ENCODE measurements around the gene PRDM7. TPM values are rescaled to one million over a fixed set of nuclear protein-coding genes. Genes with fewer than 3 reads are reported as not detected.

Gene PRDM7
- polyA plus RNA-seq, 1 donor from 2014 or later, result not detected

DNA sequence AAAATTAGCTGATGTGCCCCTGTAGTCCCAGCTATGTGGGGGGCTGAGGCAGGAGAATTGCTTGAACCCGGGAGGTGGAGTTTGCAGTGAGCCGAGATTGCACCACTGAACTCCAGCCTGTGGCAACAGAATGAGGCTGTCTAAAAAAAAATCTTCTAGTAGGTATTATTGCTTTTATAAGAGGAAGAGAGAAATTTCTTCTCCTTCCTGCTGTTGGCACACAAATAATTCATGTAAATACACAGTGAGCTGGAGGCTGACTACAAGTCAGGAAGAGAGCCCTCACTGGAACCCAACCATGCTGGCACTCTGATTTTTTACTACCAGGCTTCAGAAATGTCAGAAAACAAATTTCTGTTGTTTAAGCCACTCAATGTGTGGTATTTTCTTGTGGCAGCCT, 6.7 kb downstream of the PRDM7 start:
- Histone ChIP-seq H3K79me2 (replicated peaks; ENCODE audit: insufficient read depth, low read length) (no peaks in the 10 kb centered on the region), H3K4me3 (ENCODE audit: low read length) (no peak overlapping the region), H3K9ac (ENCODE audit: low read length) (no peak overlapping the region), H3K27me3 (ENCODE audit: insufficient read depth, low read depth, low read length) (no peaks in the 10 kb centered on the region), H3F3A (ENCODE audit: insufficient read depth, low read length, poor library complexity, severe bottlenecking) (no peaks in the 10 kb centered on the region), H4K20me1 (ENCODE audit: insufficient read depth) (no peaks in the 10 kb centered on the region), H3K27ac (ENCODE audit: low read length) (no peak overlapping the region), H2AFZ (ENCODE audit: low read depth, low read length) (no peak overlapping the region), H3K9me3 (ENCODE audit: low read length) (peaks cover 4% of the 10 kb centered on the region), H3K4me2 (ENCODE audit: low read length) (no peak overlapping the region), H3K9me2 (ENCODE audit: insufficient read depth, low read length) (no peaks in the 10 kb centered on the region), H3K36me3 (ENCODE audit: insufficient read depth, low read length) (no peaks in the 10 kb centered on the region)
- TF ChIP-seq RAD21 (conservative IDR thresholded peaks at IDR 0.05) (no peak), EP300 (conservative IDR thresholded peaks at IDR 0.05; ENCODE audit: poor library complexity, severe bottlenecking) (no peak), TAF1 (IDR thresholded peaks at IDR 0.05; ENCODE audit: low read depth) (no peak), POLR2AphosphoS5 (IDR thresholded peaks at IDR 0.05) (no peak), MXI1 (conservative IDR thresholded peaks at IDR 0.05; ENCODE audit: poor library complexity, severe bottlenecking) (no peak), SMC3 (conservative IDR thresholded peaks at IDR 0.05; ENCODE audit: poor library complexity) (no peak), EZH2 (IDR thresholded peaks at IDR 0.05; ENCODE audit: borderline replicate concordance, insufficient read depth, low read length, poor library complexity, severe bottlenecking) (no peak)
- TF ChIP-seq, protein P1, sequence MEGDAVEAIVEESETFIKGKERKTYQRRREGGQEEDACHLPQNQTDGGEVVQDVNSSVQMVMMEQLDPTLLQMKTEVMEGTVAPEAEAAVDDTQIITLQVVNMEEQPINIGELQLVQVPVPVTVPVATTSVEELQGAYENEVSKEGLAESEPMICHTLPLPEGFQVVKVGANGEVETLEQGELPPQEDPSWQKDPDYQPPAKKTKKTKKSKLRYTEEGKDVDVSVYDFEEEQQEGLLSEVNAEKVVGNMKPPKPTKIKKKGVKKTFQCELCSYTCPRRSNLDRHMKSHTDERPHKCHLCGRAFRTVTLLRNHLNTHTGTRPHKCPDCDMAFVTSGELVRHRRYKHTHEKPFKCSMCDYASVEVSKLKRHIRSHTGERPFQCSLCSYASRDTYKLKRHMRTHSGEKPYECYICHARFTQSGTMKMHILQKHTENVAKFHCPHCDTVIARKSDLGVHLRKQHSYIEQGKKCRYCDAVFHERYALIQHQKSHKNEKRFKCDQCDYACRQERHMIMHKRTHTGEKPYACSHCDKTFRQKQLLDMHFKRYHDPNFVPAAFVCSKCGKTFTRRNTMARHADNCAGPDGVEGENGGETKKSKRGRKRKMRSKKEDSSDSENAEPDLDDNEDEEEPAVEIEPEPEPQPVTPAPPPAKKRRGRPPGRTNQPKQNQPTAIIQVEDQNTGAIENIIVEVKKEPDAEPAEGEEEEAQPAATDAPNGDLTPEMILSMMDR (IDR thresholded peaks at IDR 0.05; ENCODE audit: poor library complexity, severe bottlenecking), result no peak
- TF ChIP-seq, protein P2, sequence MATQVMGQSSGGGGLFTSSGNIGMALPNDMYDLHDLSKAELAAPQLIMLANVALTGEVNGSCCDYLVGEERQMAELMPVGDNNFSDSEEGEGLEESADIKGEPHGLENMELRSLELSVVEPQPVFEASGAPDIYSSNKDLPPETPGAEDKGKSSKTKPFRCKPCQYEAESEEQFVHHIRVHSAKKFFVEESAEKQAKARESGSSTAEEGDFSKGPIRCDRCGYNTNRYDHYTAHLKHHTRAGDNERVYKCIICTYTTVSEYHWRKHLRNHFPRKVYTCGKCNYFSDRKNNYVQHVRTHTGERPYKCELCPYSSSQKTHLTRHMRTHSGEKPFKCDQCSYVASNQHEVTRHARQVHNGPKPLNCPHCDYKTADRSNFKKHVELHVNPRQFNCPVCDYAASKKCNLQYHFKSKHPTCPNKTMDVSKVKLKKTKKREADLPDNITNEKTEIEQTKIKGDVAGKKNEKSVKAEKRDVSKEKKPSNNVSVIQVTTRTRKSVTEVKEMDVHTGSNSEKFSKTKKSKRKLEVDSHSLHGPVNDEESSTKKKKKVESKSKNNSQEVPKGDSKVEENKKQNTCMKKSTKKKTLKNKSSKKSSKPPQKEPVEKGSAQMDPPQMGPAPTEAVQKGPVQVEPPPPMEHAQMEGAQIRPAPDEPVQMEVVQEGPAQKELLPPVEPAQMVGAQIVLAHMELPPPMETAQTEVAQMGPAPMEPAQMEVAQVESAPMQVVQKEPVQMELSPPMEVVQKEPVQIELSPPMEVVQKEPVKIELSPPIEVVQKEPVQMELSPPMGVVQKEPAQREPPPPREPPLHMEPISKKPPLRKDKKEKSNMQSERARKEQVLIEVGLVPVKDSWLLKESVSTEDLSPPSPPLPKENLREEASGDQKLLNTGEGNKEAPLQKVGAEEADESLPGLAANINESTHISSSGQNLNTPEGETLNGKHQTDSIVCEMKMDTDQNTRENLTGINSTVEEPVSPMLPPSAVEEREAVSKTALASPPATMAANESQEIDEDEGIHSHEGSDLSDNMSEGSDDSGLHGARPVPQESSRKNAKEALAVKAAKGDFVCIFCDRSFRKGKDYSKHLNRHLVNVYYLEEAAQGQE (IDR thresholded peaks at IDR 0.05; ENCODE audit: borderline replicate concordance), result no peak

DNA sequence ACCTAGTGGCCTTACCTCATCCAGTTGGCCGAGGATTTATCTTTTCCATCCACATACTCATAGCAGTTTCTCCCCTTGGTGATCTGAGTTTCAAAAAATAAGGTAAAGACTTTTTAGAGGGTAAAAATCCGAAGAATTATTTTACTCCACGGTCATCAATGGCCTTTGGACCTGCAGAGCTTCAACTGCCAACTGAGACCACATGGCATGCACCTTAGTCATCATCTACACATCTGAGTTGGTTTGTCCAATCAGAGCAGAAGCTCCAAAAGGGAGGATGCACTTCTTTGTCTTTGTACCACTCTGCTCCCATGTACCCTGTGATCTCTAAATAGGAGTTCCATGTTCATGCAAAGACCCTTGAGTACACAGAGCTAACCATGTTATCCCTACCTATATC, 15.7 kb downstream of the PRDM7 start:
- TF ChIP-seq EP300 (conservative IDR thresholded peaks at IDR 0.05; ENCODE audit: poor library complexity, severe bottlenecking), result no peak
- TF ChIP-seq EZH2 (IDR thresholded peaks at IDR 0.05; ENCODE audit: borderline replicate concordance, insufficient read depth, low read length, poor library complexity, severe bottlenecking), result no peak
- no peak for TF ChIP-seq POLR2AphosphoS5 (IDR thresholded peaks at IDR 0.05)
- no peak for TF ChIP-seq SMC3 (conservative IDR thresholded peaks at IDR 0.05; ENCODE audit: poor library complexity)
- TF ChIP-seq MXI1 (conservative IDR thresholded peaks at IDR 0.05; ENCODE audit: poor library complexity, severe bottlenecking), result no peak
- H3K4me3 ChIP-seq (ENCODE audit: low read length), result no peak overlapping the region
- H3K9me3 ChIP-seq (ENCODE audit: low read length), result no peaks in the 10 kb centered on the region

More for the DNA sequence above, 15.7 kb downstream of the PRDM7 start:
- Histone ChIP-seq H4K20me1 (ENCODE audit: insufficient read depth) (no peaks in the 10 kb centered on the region), H3K4me2 (ENCODE audit: low read length) (no peak overlapping the region), H3K9ac (ENCODE audit: low read length) (no peak overlapping the region), H3K27me3 (ENCODE audit: insufficient read depth, low read depth, low read length) (no peaks in the 10 kb centered on the region), H2AFZ (ENCODE audit: low read depth, low read length) (no peak overlapping the region), H3F3A (ENCODE audit: insufficient read depth, low read length, poor library complexity, severe bottlenecking) (no peaks in the 10 kb centered on the region), H3K79me2 (replicated peaks; ENCODE audit: insufficient read depth, low read length) (no peaks in the 10 kb centered on the region), H3K36me3 (ENCODE audit: insufficient read depth, low read length) (no peaks in the 10 kb centered on the region), H3K9me2 (ENCODE audit: insufficient read depth, low read length) (no peaks in the 10 kb centered on the region), H3K27ac (ENCODE audit: low read length) (no peak overlapping the region)

Data from neural cell (in vitro differentiated cells).